Stimulated activated CD8-positive, alpha-beta memory T cell treated with anti-CD3 and anti-CD28 coated beads, Interleukin-7, amount 100 ng/mL, for 48 hours (primary cell): ENCODE measurements around the gene PEMT.

Experiments used
- DNase-seq, 2 donors: peaks; one replicate each; pipeline ENCODE4 v3.0.0-alpha.2; 2020; ENCODE audit warnings: low read depth in 1 of 2; ENCODE audit errors: extremely low read depth in 1 of 2

Gene PEMT

GRCh38 chr17:17555151-17555550 is 36.4 kb downstream of the PEMT start:
- no peak for DNase-seq

GRCh38 chr17:17554266-17554665 is 37.2 kb downstream of the PEMT start:
- no peak for DNase-seq

- no peak for DNase-seq
Observed at GRCh38 chr17:17553217-17554195, 38.0 kb downstream of the PEMT start.

- no peak for DNase-seq
Observed at GRCh38 chr17:17552351-17553216, 38.9 kb downstream of the PEMT start.

- no peak for DNase-seq
Observed at GRCh38 chr17:17551361-17551760, 40.1 kb downstream of the PEMT start.

GRCh38 chr17:17549732-17550366 is 41.7 kb downstream of the PEMT start:
- DNase-seq: no peak

GRCh38 chr17:17548044-17548443 is 43.5 kb downstream of the PEMT start:
- no peak for DNase-seq

GRCh38 chr17:17547210-17547764 is 44.2 kb downstream of the PEMT start:
- DNase-seq: no peak

GRCh38 chr17:17546399-17547185 is 44.9 kb downstream of the PEMT start:
- no peak for DNase-seq

- DNase-seq: no peak
Observed at GRCh38 chr17:17545984-17546383, 45.5 kb downstream of the PEMT start.

GRCh38 chr17:17545031-17545820 is 46.3 kb downstream of the PEMT start:
- DNase-seq: no peak

GRCh38 chr17:17542906-17543635 is 48.4 kb downstream of the PEMT start:
- DNase-seq: no peak

GRCh38 chr17:17541640-17542001 is 49.9 kb downstream of the PEMT start:
- no peak for DNase-seq

GRCh38 chr17:17540935-17541639 is 50.4 kb downstream of the PEMT start:
- DNase-seq: no peak

- DNase-seq: no peak
Observed at GRCh38 chr17:17540278-17540906, 51.1 kb downstream of the PEMT start.

GRCh38 chr17:17539591-17539990 is 51.9 kb downstream of the PEMT start:
- no peak for DNase-seq
